H1 (cell line): ENCODE measurements around the gene CCDC40. TPM values are rescaled to one million over a fixed set of nuclear protein-coding genes. Genes with fewer than 3 reads are reported as not detected.
A peak's percentile ranks its signal among the peaks of the same experiment; 100 is the strongest.

Experiments used
- CTCF ChIA-PET: fragments of 300-600 bp; sonication (Branson Sonifier 250); formaldehyde crosslinking; loops from one replicate; lab custom pipeline; 2021; ENCODE audit not compliant: partially characterized antibody; lab: Charles Lee
- POLR2A ChIA-PET: fragments of 300-600 bp; sonication (Branson Sonifier 250); formaldehyde crosslinking; loops from one replicate; lab custom pipeline; 2021; ENCODE audit warnings: inconsistent platforms; ENCODE audit not compliant: partially characterized antibody; lab: Charles Lee
- DNase-seq, 2 experiments: peaks; one replicate each; pipeline versions ENCODE4 v3.0.0 to v3.0.0-alpha.2; 2010 to 2022; ENCODE audit warnings: low spot score in 2 of 2, low read depth in 1 of 2, mixed read lengths in 1 of 2
- FAIRE-seq: peaks from 2 replicates; lab custom pipeline; 2011; peaks lifted over from hg19 to GRCh38; lab: Jason Lieb, UNC
- H2AFZ ChIP-seq: 2 replicates; pipeline ENCODE4 v1.8.1; 2012; ENCODE audit warnings: low read length, inconsistent platforms
- H2AK5ac ChIP-seq: 2 replicates; pipeline ENCODE4 v1.6.1; 2013; ENCODE audit warnings: low read depth, low read length
- H2BK120ac ChIP-seq: replicated peaks from 2 replicates; pipeline ENCODE3; 2013; ENCODE audit warnings: low read depth, low read length, inconsistent platforms
- H2BK12ac ChIP-seq: 2 replicates; pipeline ENCODE4 v1.6.1; 2013; ENCODE audit warnings: low read depth, low read length
- H2BK15ac ChIP-seq: 2 replicates; pipeline ENCODE4 v1.6.1; 2013; ENCODE audit warnings: low read length
- H2BK20ac ChIP-seq: 2 replicates; pipeline ENCODE4 v1.6.1; 2013; ENCODE audit warnings: low read length
- H2BK5ac ChIP-seq: 2 replicates; pipeline ENCODE4 v1.6.1; 2013; ENCODE audit warnings: low read depth, low read length
- H3K14ac ChIP-seq: 2 replicates; pipeline ENCODE4 v1.6.1; 2013; ENCODE audit warnings: inconsistent platforms; ENCODE audit not compliant: insufficient read length
- H3K18ac ChIP-seq: 2 replicates; pipeline ENCODE4 v1.6.1; 2013; ENCODE audit warnings: low read length; ENCODE audit errors: extremely low read depth
- H3K23ac ChIP-seq: 2 replicates; pipeline ENCODE4 v1.6.1; 2013; ENCODE audit warnings: inconsistent platforms; ENCODE audit not compliant: insufficient read length
- H3K23me2 ChIP-seq: 2 replicates; pipeline ENCODE4 v1.6.1; 2013; ENCODE audit warnings: low read depth, low read length
- H3K27ac ChIP-seq: 2 replicates; pipeline ENCODE4 v1.6.1; 2011; ENCODE audit warnings: low read depth, low read length, inconsistent platforms
- H3K27me3 ChIP-seq, 4 experiments: replicated peaks in 1 of 4; 1 replicate in 1 of 4; 2 replicates in 3 of 4; pipeline versions ENCODE4 v1.6.1 to v1.8.1; 2011 to 2013; ENCODE audit warnings: low read length in 3 of 4, mild to moderate bottlenecking in 3 of 4, inconsistent platforms in 2 of 4, mixed read lengths in 2 of 4, moderate library complexity in 1 of 4; ENCODE audit not compliant: control insufficient read depth in 3 of 4, insufficient read depth in 3 of 4; ENCODE audit errors: extremely low read depth in 1 of 4
- H3K36me3 ChIP-seq, 4 experiments: 2 replicates each; pipeline versions ENCODE4 v1.6.1 to v1.8.1; 2011 to 2013; ENCODE audit warnings: mild to moderate bottlenecking in 4 of 4, low read length in 3 of 4, moderate library complexity in 2 of 4, control low read depth in 1 of 4, inconsistent platforms in 1 of 4; ENCODE audit not compliant: insufficient read depth in 4 of 4, control insufficient read depth in 2 of 4
- H3K4ac ChIP-seq: replicated peaks from 2 replicates; pipeline ENCODE3; 2013; ENCODE audit warnings: low read length, low read depth, mixed read lengths, inconsistent platforms; ENCODE audit not compliant: insufficient read length
- H3K4me1 ChIP-seq, 4 experiments: replicated peaks in 1 of 4; 1 replicate in 1 of 4; 2 replicates in 3 of 4; pipeline versions ENCODE4 v1.6.1 to v1.8.1; 2011 to 2013; ENCODE audit warnings: low read length in 3 of 4, inconsistent platforms in 2 of 4, mixed read lengths in 1 of 4; ENCODE audit not compliant: insufficient read depth in 4 of 4, control insufficient read depth in 3 of 4
- H3K4me2 ChIP-seq, 2 experiments: 2 replicates each; pipeline versions ENCODE4 v1.6.1 to v1.8.1; 2011 to 2013; ENCODE audit warnings: low read depth in 2 of 2, low read length in 2 of 2, control low read depth in 1 of 2, inconsistent platforms in 1 of 2, mild to moderate bottlenecking in 1 of 2; ENCODE audit not compliant: insufficient read depth in 1 of 2
- H3K4me3 ChIP-seq, 4 experiments: fragments of 200-600, 300-600 bp in 1 of 4; sonication (generic), shearing (Covaris generic), sonication (Bioruptor Twin) in 1 of 4; 2 replicates each; pipeline versions ENCODE4 v1.5.1 to v1.8.1; 2011 to 2016; ENCODE audit warnings: low read length in 4 of 4, low read depth in 3 of 4, control low read depth in 2 of 4, inconsistent platforms in 2 of 4, mild to moderate bottlenecking in 2 of 4, mixed read lengths in 1 of 4, moderate library complexity in 1 of 4; ENCODE audit not compliant: insufficient read depth in 2 of 4; ENCODE audit errors: extremely low read depth in 1 of 4
- H3K56ac ChIP-seq: replicated peaks from 2 replicates; pipeline ENCODE3; 2013; ENCODE audit warnings: low read depth, mild to moderate bottlenecking, mixed read lengths, low read length, inconsistent platforms; ENCODE audit not compliant: insufficient read length
- H3K79me1 ChIP-seq: 2 replicates; pipeline ENCODE4 v1.6.1; 2013; ENCODE audit warnings: low read depth, low read length, control low read depth
- H3K79me2 ChIP-seq, 2 experiments: 2 replicates each; pipeline versions ENCODE4 v1.6.1 to v1.8.1; 2012 to 2013; ENCODE audit warnings: low read length in 2 of 2, mild to moderate bottlenecking in 2 of 2, inconsistent platforms in 1 of 2; ENCODE audit not compliant: insufficient read depth in 2 of 2, control insufficient read depth in 1 of 2
- H3K9ac ChIP-seq, 4 experiments: replicated peaks in 1 of 4; 1 replicate in 1 of 4; 2 replicates in 3 of 4; pipeline versions ENCODE4 v1.6.1 to v1.8.1; 2011 to 2013; ENCODE audit warnings: low read depth in 3 of 4, low read length in 3 of 4, control low read depth in 2 of 4, mild to moderate bottlenecking in 2 of 4, moderate library complexity in 2 of 4, inconsistent platforms in 1 of 4; ENCODE audit errors: extremely low read depth in 1 of 4
- H3K9me3 ChIP-seq, 2 experiments: 2 replicates each; pipeline versions ENCODE4 v1.6.1 to v1.8.1; 2012 to 2013; ENCODE audit warnings: mild to moderate bottlenecking in 2 of 2, moderate library complexity in 2 of 2, control low read depth in 1 of 2, inconsistent platforms in 1 of 2, low read depth in 1 of 2, low read length in 1 of 2, mixed read lengths in 1 of 2; ENCODE audit not compliant: insufficient read depth in 2 of 2
- H4K20me1 ChIP-seq, 2 experiments: replicated peaks in 1 of 2; 2 replicates each; pipeline versions ENCODE3 to v1.8.1; 2011 to 2013; ENCODE audit warnings: inconsistent platforms in 2 of 2, low read length in 2 of 2, mild to moderate bottlenecking in 1 of 2; ENCODE audit not compliant: insufficient read depth in 2 of 2, control insufficient read depth in 1 of 2
- H4K5ac ChIP-seq: 2 replicates; pipeline ENCODE4 v1.6.1; 2013; ENCODE audit warnings: low read length, low read depth, mixed read lengths, inconsistent platforms; ENCODE audit not compliant: insufficient read length
- H4K8ac ChIP-seq: 2 replicates; pipeline ENCODE4 v1.8.0; 2013; ENCODE audit warnings: mild to moderate bottlenecking, moderate library complexity, low read length, inconsistent platforms; ENCODE audit not compliant: insufficient read depth; ENCODE audit errors: extremely low read depth
- H4K91ac ChIP-seq: replicated peaks from 2 replicates; pipeline ENCODE3; 2013; ENCODE audit warnings: low read length, mixed read lengths, inconsistent platforms; ENCODE audit not compliant: insufficient read length
- HDAC6 ChIP-seq: IDR thresholded peaks from one replicate; pipeline ENCODE4 v1.7.1; 2012; ENCODE audit warnings: low read depth, mild to moderate bottlenecking, inconsistent platforms, low read length, moderate library complexity
- PHF8 ChIP-seq: fragments of 200-600 bp; sonication (generic); conservative IDR thresholded peaks from 2 replicates; pipeline ENCODE4 v1.7.1; 2012; ENCODE audit warnings: low read depth, mild to moderate bottlenecking, inconsistent platforms, low read length, moderate library complexity
- RBBP5 ChIP-seq: IDR thresholded peaks from 2 replicates; pipeline ENCODE4 v1.7.1; 2012; ENCODE audit warnings: low read depth, mild to moderate bottlenecking, inconsistent platforms, low read length, moderate library complexity, borderline replicate concordance
- RFX5 ChIP-seq: IDR thresholded peaks from 2 replicates; pipeline ENCODE4 v1.6.1; 2011; ENCODE audit warnings: low read depth, low read length, improper control_type of control experiment, borderline replicate concordance
- RXRA ChIP-seq: IDR thresholded peaks from 2 replicates; pipeline ENCODE4 v1.6.1; 2011; ENCODE audit warnings: low read depth, mild to moderate bottlenecking, low read length, moderate library complexity; ENCODE audit not compliant: insufficient read depth
- SP1 ChIP-seq: IDR thresholded peaks from 2 replicates; pipeline ENCODE4 v1.6.1; 2011; ENCODE audit warnings: low read depth, low read length
- SP2 ChIP-seq: IDR thresholded peaks from 2 replicates; pipeline ENCODE4 v1.6.1; 2012; ENCODE audit warnings: mild to moderate bottlenecking, low read length, inconsistent platforms
- SP4 ChIP-seq: IDR thresholded peaks from 2 replicates; pipeline ENCODE4 v1.6.1; 2012; ENCODE audit warnings: low read length, inconsistent platforms
- TAF7 ChIP-seq: optimal IDR thresholded peaks from 2 replicates; pipeline ENCODE3; 2011; ENCODE audit warnings: low read depth, mild to moderate bottlenecking, inconsistent platforms, low read length, moderate library complexity, borderline replicate concordance
- whole genome bisulfite sequencing, 2 experiments: shearing (Covaris generic) in 1 of 2; methylation state at CpG; one replicate each; pipeline versions ENCODE4 v1.1.6 to v1.1.7; 2013 to 2015; ENCODE audit warnings: low lambda C conversion rate in 2 of 2, mixed read lengths in 2 of 2, inconsistent platforms in 1 of 2, low coverage in 1 of 2, missing lambda C conversion rate in 1 of 2; ENCODE audit not compliant: insufficient replicate concordance in 2 of 2, insufficient coverage in 1 of 2, insufficient read length in 1 of 2; ENCODE audit errors: extremely low coverage in 1 of 2, missing lambda C conversion rate in 1 of 2; 5-methylcytosine and 5-hydroxymethylcytosine counted together
- polyA plus RNA-seq, 7 experiments: library from polyadenylated mRNA; depleted of rRNA in 3 of 7; stranded (reverse) in 5 of 7; unstranded in 2 of 7; fragments of >200 nt in 5 of 7; fragments of 200-250 nt in 2 of 7; gene quantifications; 1 replicate in 5 of 7; 2 replicates in 1 of 7; 4 replicates in 1 of 7; pipeline versions ENCODE4 v1.2.1 to v1.2.3, GENCODE V29; 2011 to 2013; ENCODE audit warnings: missing spikeins in 2 of 7, mixed read lengths in 2 of 7
- total RNA-seq: library from RNA; stranded (reverse); fragmentation: NEBNext Ultra II Directional; extraction: Animal tissue kit (Norgen Biotek cat#: 25700); gene quantifications from 2 replicates; pipeline ENCODE4 v1.2.1, GENCODE V29; 2021
- TF ChIP-seq, protein P1 (sequence below): IDR thresholded peaks from 2 replicates; pipeline ENCODE4 v1.6.1; 2012; ENCODE audit warnings: low read length, inconsistent platforms

Gene CCDC40
- total and polyA plus RNA-seq, 2 of the 8 experiments (the other 6 are each of a cell fraction or from before 2014, with no cell fraction given), result 4.1 to 11.5 TPM

DNA sequence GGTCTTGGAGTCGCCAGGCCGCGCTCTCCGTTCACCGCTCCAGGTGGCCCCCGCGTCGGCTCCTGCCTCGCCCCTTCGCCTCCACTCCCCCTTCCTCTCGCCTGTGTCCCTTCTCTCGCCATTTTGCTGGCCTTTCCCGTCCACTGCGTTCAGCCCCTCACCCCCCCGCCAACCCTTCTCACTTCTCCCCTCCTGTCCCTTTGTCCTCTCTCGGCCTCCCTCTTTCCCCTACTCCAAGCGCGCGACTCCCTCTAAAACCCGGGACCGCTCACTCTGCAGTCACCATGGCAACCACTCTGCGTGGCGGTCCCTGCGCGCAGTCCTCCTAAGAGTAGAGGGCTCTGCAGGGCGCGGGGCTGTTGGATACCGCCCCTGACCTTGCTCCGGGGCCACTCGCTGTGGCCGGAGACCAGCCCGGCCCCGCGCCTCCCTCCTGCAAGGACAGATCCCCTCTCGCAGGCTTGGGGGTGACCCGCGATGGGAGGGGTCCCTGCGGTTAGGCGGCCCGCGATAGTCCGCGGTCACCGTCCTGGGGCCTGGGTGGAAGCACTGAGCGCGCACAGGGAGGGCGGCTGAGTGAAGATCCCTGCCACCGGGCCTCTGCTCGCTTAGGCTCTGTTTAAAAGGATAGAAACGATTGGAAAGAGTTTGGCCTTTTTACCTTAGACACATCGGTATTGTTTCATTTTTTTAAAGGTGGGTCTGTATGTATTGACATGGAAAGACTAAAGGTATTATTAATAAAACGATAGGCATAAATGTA, 454 bp downstream of the CCDC40 start:
- H3K79me2 ChIP-seq, result peaks cover 8 to 33% of the 10 kb centered on the region in 2 experiments
- FAIRE-seq, result no peak
- POLR2A ChIA-PET, result no interaction called here
- H2BK15ac ChIP-seq, result no peak overlapping the region
- peak in 1 of 2 experiments; percentile 85 for DNase-seq
- peak overlapping the region; percentile 60 for H3K18ac ChIP-seq
- peaks cover 2% of the 10 kb centered on the region; the same call in 1 of the 2 replicates for H3K23me2 ChIP-seq
- peak overlapping the region; percentile 61 to 89 (median 78) for H3K4me3 ChIP-seq
- WGBS, 2 experiments, result 4% methylated on average over 37 of the region's 52 CpGs; no CpG with 5 or more reads in 1 of the 2 experiments
- peak overlapping the region; percentile 83 for H4K5ac ChIP-seq
- H2AFZ ChIP-seq, result peak overlapping the region; percentile 80; the same call in 1 of the 2 replicates
- peak overlapping the region; percentile 68 to 85 for H3K4me2 ChIP-seq
- peak overlapping the region; percentile 1 to 92 (median 89) for H3K9ac ChIP-seq
- no peak overlapping the region for H3K23ac ChIP-seq
- H3K56ac ChIP-seq, result peak overlapping the region; percentile 52
- H3K79me1 ChIP-seq, result peaks cover 12% of the 10 kb centered on the region
- no peak overlapping the region for H3K4ac ChIP-seq
- H3K9me3 ChIP-seq, result no peaks in the 10 kb centered on the region
- H2BK12ac ChIP-seq, result peak overlapping the region; percentile 50; the same call in 1 of the 2 replicates
- no peak overlapping the region for H3K14ac ChIP-seq
- H2AK5ac ChIP-seq, result no peak overlapping the region
- no peak overlapping the region for H2BK20ac ChIP-seq
- CTCF ChIA-PET, result no interaction called here
- H3K4me1 ChIP-seq, result peaks cover 0 to 3% (median 1%) of the 10 kb centered on the region in 4 experiments; a peak in 3 of 7 replicates
- no peak overlapping the region for H2BK120ac ChIP-seq
- no peaks in the 10 kb centered on the region for H3K27me3 ChIP-seq
- peaks cover 0 to 3% (median 0%) of the 10 kb centered on the region in 4 experiments; a peak in 1 of 8 replicates for H3K36me3 ChIP-seq
- peak overlapping the region; percentile 87 for H3K27ac ChIP-seq
- peaks cover 10 to 17% of the 10 kb centered on the region in 2 experiments for H4K20me1 ChIP-seq
- H4K8ac ChIP-seq, result peak overlapping the region; percentile 93; the same call in 1 of the 2 replicates
- peak overlapping the region; percentile 42 for H4K91ac ChIP-seq
- H2BK5ac ChIP-seq, result peak overlapping the region; percentile 78; the same call in 1 of the 2 replicates
- no peak for TF ChIP-seq RFX5
- TF ChIP-seq, protein P1, sequence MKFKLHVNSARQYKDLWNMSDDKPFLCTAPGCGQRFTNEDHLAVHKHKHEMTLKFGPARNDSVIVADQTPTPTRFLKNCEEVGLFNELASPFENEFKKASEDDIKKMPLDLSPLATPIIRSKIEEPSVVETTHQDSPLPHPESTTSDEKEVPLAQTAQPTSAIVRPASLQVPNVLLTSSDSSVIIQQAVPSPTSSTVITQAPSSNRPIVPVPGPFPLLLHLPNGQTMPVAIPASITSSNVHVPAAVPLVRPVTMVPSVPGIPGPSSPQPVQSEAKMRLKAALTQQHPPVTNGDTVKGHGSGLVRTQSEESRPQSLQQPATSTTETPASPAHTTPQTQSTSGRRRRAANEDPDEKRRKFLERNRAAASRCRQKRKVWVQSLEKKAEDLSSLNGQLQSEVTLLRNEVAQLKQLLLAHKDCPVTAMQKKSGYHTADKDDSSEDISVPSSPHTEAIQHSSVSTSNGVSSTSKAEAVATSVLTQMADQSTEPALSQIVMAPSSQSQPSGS, result no peak
- TF ChIP-seq RBBP5, result 0 out of 2 replicates have a peak, but pooled peaks have one; percentile 21
- TF ChIP-seq SP2, result no peak
- TF ChIP-seq SP1, result no peak
- no peak for TF ChIP-seq TAF7
- peak; percentile 48; the same call in 1 of the 2 replicates for TF ChIP-seq PHF8
- no peak for TF ChIP-seq SP4
- TF ChIP-seq RXRA, result no peak
- TF ChIP-seq HDAC6, result no peak
